WERI-Rb-1 (cell line): Measurements from ENCODE around the gene ADARB2.

ENCODE experiments used
- DNase-seq: peaks from one replicate; pipeline ENCODE4 v3.0.0-alpha.2; 2020
- H3K27ac ChIP-seq: fragments of 250-450 bp; sonication (Bioruptor Pico); 2 replicates; pipeline ENCODE4 v1.5.1; 2020; ENCODE audit warnings: mild to moderate bottlenecking, moderate library complexity
- H3K27me3 ChIP-seq: fragments of 250-450 bp; sonication (Bioruptor Pico); 2 replicates; pipeline ENCODE4 v1.5.1; 2021; ENCODE audit warnings: mild to moderate bottlenecking, low read depth, moderate library complexity; ENCODE audit not compliant: insufficient read depth, severe bottlenecking
- H3K36me3 ChIP-seq: fragments of 250-450 bp; sonication (Bioruptor Pico); 2 replicates; pipeline ENCODE4 v1.5.1; 2020; ENCODE audit warnings: mild to moderate bottlenecking, moderate library complexity
- H3K4me3 ChIP-seq: 2 replicates; pipeline ENCODE4 v1.5.1; 2011; ENCODE audit warnings: low read depth, mild to moderate bottlenecking, control low read depth, low read length
- H3K9me3 ChIP-seq: fragments of 250-450 bp; sonication (Bioruptor Pico); 2 replicates; pipeline ENCODE4 v1.5.1; 2021; ENCODE audit warnings: mild to moderate bottlenecking, moderate library complexity; ENCODE audit not compliant: severe bottlenecking
- CTCF ChIP-seq: IDR thresholded peaks from 2 replicates; pipeline ENCODE4 v1.5.1; 2011; ENCODE audit warnings: low read depth, mild to moderate bottlenecking, control low read depth, inconsistent platforms, low read length

Gene ADARB2

GRCh38 chr10:1474376-1475097, 262.8 kb downstream of the ADARB2 start:
- Histone ChIP-seq H3K36me3 (no peaks in the 10 kb centered on the region), H3K27ac (no peak overlapping the region), H3K27me3 (peaks cover 8% of the 10 kb centered on the region), H3K9me3 (no peaks in the 10 kb centered on the region), H3K4me3 (no peak overlapping the region)
- no peak for TF ChIP-seq CTCF
- no peak for DNase-seq

DNA sequence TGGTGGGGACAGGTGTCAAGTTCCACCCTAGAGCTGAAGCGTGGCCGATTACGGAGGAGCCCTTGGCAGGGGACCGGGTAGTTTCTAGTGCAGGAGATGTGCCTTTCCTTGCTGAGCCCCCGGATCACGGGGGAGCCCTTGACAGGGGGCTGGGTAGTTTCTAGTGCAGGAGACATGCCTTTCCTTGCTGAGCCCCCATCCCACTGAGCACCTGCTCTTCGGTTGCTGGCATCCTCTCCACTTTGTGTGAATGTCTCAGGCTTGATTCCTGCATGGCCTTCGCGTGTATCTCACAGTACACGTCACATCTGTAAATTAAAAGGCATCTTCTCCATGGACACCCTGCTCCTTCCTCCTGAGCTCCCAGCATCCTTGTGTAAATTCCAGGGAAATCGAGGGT, 263.5 kb downstream of the ADARB2 start:
- Histone ChIP-seq H3K27me3 (peaks cover 8% of the 10 kb centered on the region), H3K9me3 (no peaks in the 10 kb centered on the region)

GRCh38 chr10:1472178-1472958, 265.0 kb downstream of the ADARB2 start:
- no peaks in the 10 kb centered on the region for H3K9me3 ChIP-seq
- TF ChIP-seq CTCF, result no peak
- H3K27ac ChIP-seq, result no peak overlapping the region
- peaks cover 6% of the 10 kb centered on the region for H3K27me3 ChIP-seq
- no peak for DNase-seq
- no peaks in the 10 kb centered on the region for H3K36me3 ChIP-seq
- H3K4me3 ChIP-seq, result no peak overlapping the region

More for the DNA sequence above, 263.5 kb downstream of the ADARB2 start:
- Histone ChIP-seq H3K36me3 (no peaks in the 10 kb centered on the region), H3K4me3 (no peak overlapping the region), H3K27ac (no peak overlapping the region)
- TF ChIP-seq CTCF, result no peak
- DNase-seq, result no peak

- Histone ChIP-seq H3K27me3 (peaks cover 8% of the 10 kb centered on the region), H3K4me3 (no peak overlapping the region), H3K36me3 (no peaks in the 10 kb centered on the region), H3K9me3 (no peaks in the 10 kb centered on the region), H3K27ac (no peak overlapping the region)
- TF ChIP-seq CTCF, result no peak
- no peak for DNase-seq
These were observed 268.5 kb downstream of the ADARB2 start for GRCh38 chr10:1468811-1469210.

DNA sequence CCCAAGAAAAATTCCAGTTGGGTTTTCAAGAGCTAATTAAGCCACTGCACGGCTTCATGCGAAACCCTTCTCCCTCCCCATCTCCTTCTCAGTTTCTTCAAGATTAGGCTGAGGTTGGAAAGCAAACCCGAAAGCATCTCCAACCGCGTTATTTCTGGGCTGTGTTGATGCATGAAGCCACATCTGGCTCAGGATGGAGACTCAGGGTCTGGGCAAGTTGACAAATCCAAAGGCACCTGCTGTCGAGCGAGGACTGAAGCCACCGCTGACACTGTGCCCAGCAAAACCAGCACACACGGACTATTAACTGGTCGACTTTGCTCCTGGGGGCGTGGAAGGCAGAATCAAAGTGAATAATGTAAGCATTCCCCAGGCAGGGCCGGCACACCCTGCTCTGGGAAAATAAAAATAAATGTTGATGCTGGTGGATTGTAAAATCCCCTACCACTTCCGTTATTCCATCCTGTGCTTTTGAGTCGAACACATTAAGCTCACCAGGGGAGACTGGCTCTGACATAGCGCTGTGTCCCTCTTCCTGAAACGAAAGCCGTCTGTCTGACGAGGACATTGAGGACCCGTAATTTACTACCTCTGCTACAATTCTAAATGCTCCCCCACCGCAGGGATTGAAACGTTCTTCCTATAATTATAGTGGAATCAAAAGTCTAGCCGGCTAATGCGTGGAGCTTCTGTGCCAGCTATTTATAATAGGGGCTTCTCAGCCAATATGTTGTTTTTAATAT, 269.8 kb downstream of the ADARB2 start:
- Histone ChIP-seq H3K27me3 (peaks cover 8% of the 10 kb centered on the region), H3K4me3 (no peak overlapping the region), H3K9me3 (no peaks in the 10 kb centered on the region), H3K36me3 (no peaks in the 10 kb centered on the region), H3K27ac (no peak overlapping the region)
- DNase-seq, result no peak
- TF ChIP-seq CTCF, result no peak
